Testis (tissue), 2 donors: Measurements from ENCODE around the gene KRT6B.

Experiments used
- CTCF ChIP-seq, 3 experiments: fragments of 450-650 bp in 2 of 3; fragments of 200-600 bp in 1 of 3; sonication (generic) in 1 of 3; IDR thresholded peaks; one replicate each; pipeline ENCODE4 v1.5.1; 2016 to 2019; ENCODE audit warnings: antibody characterized with exemption in 3 of 3, mild to moderate bottlenecking in 2 of 3, moderate library complexity in 1 of 3
- POLR2A ChIP-seq: fragments of 450-650 bp; IDR thresholded peaks from one replicate; pipeline ENCODE4 v1.6.1; 2017; ENCODE audit warnings: antibody characterized with exemption, mild to moderate bottlenecking, moderate library complexity

DNA sequence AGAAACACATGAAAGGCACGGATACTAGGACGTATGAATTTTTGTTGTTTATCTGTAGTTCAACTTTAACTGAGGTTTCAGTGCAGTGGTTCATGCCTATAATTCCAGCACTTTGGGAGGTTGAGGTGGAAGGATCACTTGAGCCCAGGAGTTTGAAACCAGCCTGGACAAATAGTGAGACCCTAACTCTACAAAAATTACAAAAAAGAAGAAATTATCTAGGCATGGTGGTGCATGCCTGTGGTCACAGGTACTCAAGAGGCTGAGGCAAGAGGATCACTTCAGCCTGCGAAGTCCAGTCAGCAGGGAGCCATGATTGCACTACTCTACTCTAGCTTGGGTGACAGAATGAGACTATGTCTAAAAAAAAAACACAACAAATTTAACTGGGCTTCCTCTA, 8.0 kb downstream of the KRT6B start:
- TF ChIP-seq CTCF (IDR thresholded peaks at IDR 0.05) (no peak), POLR2A (no peak)
